ENCODE data around the gene TOMM7. TPM values are rescaled to one million over a fixed set of nuclear protein-coding genes. Genes with fewer than 3 reads are reported as not detected.

The TOMM7 gene
- 100 to 1,000 TPM in 4 of 5 donors, 10 to 100 TPM in 1; 29.8 to 249 (median 153) TPM for total RNA-seq
- polyA plus RNA-seq = 100 to 1,000 TPM; 394 to 539 (median 412) TPM
- long read RNA-seq, donor 1, transcript TOMM7-205 (2 exons, 551 nt) = minor isoform, 8 of 176 reads
- long read RNA-seq, donor 1, transcript TOMM7-201 (3 exons, 778 nt) = major isoform, 158 of 176 reads
- long read RNA-seq, donor 1, partial matches to known transcripts = 0 of 176 reads
- long read RNA-seq, donor 1, other reads (novel, unspliced or antisense) = 10 of 176 reads
- long read RNA-seq, donor 2, transcript TOMM7-201 (3 exons, 778 nt) = major isoform, 157 of 166 reads
- long read RNA-seq, donor 2, partial matches to known transcripts = 0 of 166 reads
- long read RNA-seq, donor 2, other reads (novel, unspliced or antisense) = 5 of 166 reads
- long read RNA-seq, donor 3, transcript TOMM7-205 (2 exons, 551 nt) = minor isoform, 20 of 193 reads
- long read RNA-seq, donor 3, transcript TOMM7-201 (3 exons, 778 nt) = major isoform, 154 of 193 reads
- long read RNA-seq, donor 3, partial matches to known transcripts = 9 of 193 reads
- long read RNA-seq, donor 3, other reads (novel, unspliced or antisense) = 8 of 193 reads
- long read RNA-seq, donor 4, transcript TOMM7-201 (3 exons, 778 nt) = major isoform, 31 of 36 reads
- long read RNA-seq, donor 4, transcript TOMM7-205 (2 exons, 551 nt) = minor isoform, 5 of 36 reads
- long read RNA-seq, donor 4, partial matches to known transcripts = 0 of 36 reads
- long read RNA-seq, donor 4, other reads (novel, unspliced or antisense) = 0 of 36 reads
- long read RNA-seq, donor 5, transcript TOMM7-205 (2 exons, 551 nt) = minor isoform, 22 of 238 reads
- long read RNA-seq, donor 5, transcript TOMM7-201 (3 exons, 778 nt) = major isoform, 189 of 238 reads
- long read RNA-seq, donor 5, partial matches to known transcripts = 16 of 238 reads
- long read RNA-seq, donor 5, other reads (novel, unspliced or antisense) = 10 of 238 reads
- long read RNA-seq, donor 6, transcript TOMM7-201 (3 exons, 778 nt) = major isoform, 397 of 441 reads
- long read RNA-seq, donor 6, transcript TOMM7-204 (2 exons, 731 nt) = minor isoform, 5 of 441 reads
- long read RNA-seq, donor 6, transcript TOMM7-205 (2 exons, 551 nt) = minor isoform, 27 of 441 reads
- long read RNA-seq, donor 6, partial matches to known transcripts = 0 of 441 reads
- long read RNA-seq, donor 6, other reads (novel, unspliced or antisense) = 10 of 441 reads
- long read RNA-seq, donor 7, transcript TOMM7-205 (2 exons, 551 nt) = minor isoform, 23 of 287 reads
- long read RNA-seq, donor 7, transcript TOMM7-201 (3 exons, 778 nt) = major isoform, 258 of 287 reads
- long read RNA-seq, donor 7, partial matches to known transcripts = 0 of 287 reads
- long read RNA-seq, donor 7, other reads (novel, unspliced or antisense) = 6 of 287 reads
- long read RNA-seq, donor 8, transcript TOMM7-204 (2 exons, 731 nt) = minor isoform, 9 of 333 reads
- long read RNA-seq, donor 8, transcript TOMM7-205 (2 exons, 551 nt) = minor isoform, 32 of 333 reads
- long read RNA-seq, donor 8, transcript TOMM7-201 (3 exons, 778 nt) = major isoform, 246 of 333 reads
- long read RNA-seq, donor 8, partial matches to known transcripts = 32 of 333 reads
- long read RNA-seq, donor 8, other reads (novel, unspliced or antisense) = 13 of 333 reads
- long read RNA-seq, donor 9, transcript TOMM7-204 (2 exons, 731 nt) = minor isoform, 6 of 315 reads
- long read RNA-seq, donor 9, transcript TOMM7-201 (3 exons, 778 nt) = major isoform, 256 of 315 reads
- long read RNA-seq, donor 9, transcript TOMM7-205 (2 exons, 551 nt) = minor isoform, 41 of 315 reads
- long read RNA-seq, donor 9, partial matches to known transcripts = 0 of 315 reads
- long read RNA-seq, donor 9, other reads (novel, unspliced or antisense) = 11 of 315 reads
- long read RNA-seq, donor 10, transcript TOMM7-201 (3 exons, 778 nt) = major isoform, 129 of 154 reads
- long read RNA-seq, donor 10, transcript TOMM7-205 (2 exons, 551 nt) = minor isoform, 5 of 154 reads
- long read RNA-seq, donor 10, partial matches to known transcripts = 8 of 154 reads
- long read RNA-seq, donor 10, other reads (novel, unspliced or antisense) = 8 of 154 reads

GRCh38 chr7:22822486-22823141, at the start of gene TOMM7:
Gene TOMM7 (minus strand): TSS chr7:22822849. CDS start chr7:22822779, 70 bp downstream.
- no peaks in the 10 kb centered on the region for H3K9me3 ChIP-seq
- peaks cover 0 to 12% (median 0%) of the 10 kb centered on the region in 3 donors for H3K27me3 ChIP-seq
- H3K27ac ChIP-seq = peak within 1 kb of the TSS; percentile 78 to 89 (median 83)
- intact Hi-C loops (cut with DNase I; ENCODE audit: low total_unique reads) = loop anchor here (10.0 kb wide), 1 partner anchor 232 kb away; no protein-coding TSS in a partner anchor
- peak within 1 kb of the TSS; percentile 62 to 89 (median 73) for H3K4me3 ChIP-seq
- WGBS, 5 donors = 0 to 1% (median 0%) methylated on average over 38 of the region's 38 CpGs
- peaks cover 14 to 48% (median 35%) of the 10 kb centered on the region in 4 donors for H3K4me1 ChIP-seq
- DNase-seq = peak; percentile 91 to 99
- TF ChIP-seq POLR2AphosphoS5 (IDR thresholded peaks at IDR 0.05) (peak; percentile 94 to 97 (median 96)), CTCF (IDR thresholded peaks at IDR 0.05) (peak in 5 of 7 experiments; percentile 22 to 72 (median 53)), POLR2A (IDR thresholded peaks at IDR 0.05) (peak in 1 of 4 donors; percentile 50), EP300 (IDR thresholded peaks at IDR 0.05) (no peak)
- peaks cover 0 to 8% (median 4%) of the 10 kb centered on the region in 4 donors for H3K36me3 ChIP-seq

- intact Hi-C loops (cut with DNase I; ENCODE audit: low total_unique reads) = no loop called here
- no peak for TF ChIP-seq EP300 (IDR thresholded peaks at IDR 0.05)
- TF ChIP-seq POLR2A (IDR thresholded peaks at IDR 0.05) = no peak
- TF ChIP-seq CTCF (IDR thresholded peaks at IDR 0.05) = no peak
- no peak for TF ChIP-seq POLR2AphosphoS5 (IDR thresholded peaks at IDR 0.05)
- Histone ChIP-seq H3K27ac (no peak overlapping the region), H3K27me3 (no peaks in the 10 kb centered on the region), H3K4me3 (no peak overlapping the region), H3K36me3 (peaks cover 0 to 3% (median 0%) of the 10 kb centered on the region in 4 donors), H3K4me1 (no peaks in the 10 kb centered on the region), H3K9me3 (no peaks in the 10 kb centered on the region)
- WGBS, 5 donors = 62 to 75% (median 67%) methylated on average over 7 of the region's 7 CpGs
- DNase-seq = no peak
These were observed 49.6 kb upstream of the TOMM7 start for GRCh38 chr7:22872096-22872807.

- TF ChIP-seq POLR2A (IDR thresholded peaks at IDR 0.05) (no peak), CTCF (IDR thresholded peaks at IDR 0.05) (no peak), POLR2AphosphoS5 (IDR thresholded peaks at IDR 0.05) (no peak), EP300 (IDR thresholded peaks at IDR 0.05) (no peak)
- H3K4me3 ChIP-seq = no peak overlapping the region
- no peaks in the 10 kb centered on the region for H3K9me3 ChIP-seq
- intact Hi-C loops (cut with DNase I; ENCODE audit: low total_unique reads) = no loop called here
- H3K36me3 ChIP-seq = peaks cover 0 to 3% (median 0%) of the 10 kb centered on the region in 4 donors
- no peak for DNase-seq
- no peaks in the 10 kb centered on the region for H3K4me1 ChIP-seq
- H3K27ac ChIP-seq = no peak overlapping the region
- no peaks in the 10 kb centered on the region for H3K27me3 ChIP-seq
These were observed 49.0 kb upstream of the TOMM7 start for GRCh38 chr7:22871661-22872060.

All from stomach (tissue), 19 donors.